Measurements from ENCODE around the gene CAD. TPM values are rescaled to one million over a fixed set of nuclear protein-coding genes. Genes with fewer than 3 reads are reported as not detected.
A peak's percentile ranks its signal among the peaks of the same experiment; 100 is the strongest.

Gene CAD
- total RNA-seq, 4 donors from 2014 or later, result 21.2 to 42.9 (median 36.7) TPM

GRCh38 chr2:27198627-27199026 lies 18.5 kb upstream of the CAD start:
- Histone ChIP-seq H3K4me3 (no peak overlapping the region), H3K4me1 (no peaks in the 10 kb centered on the region), H3K9me3 (no peaks in the 10 kb centered on the region), H3K36me3 (peaks cover 0 to 30% (median 0%) of the 10 kb centered on the region in 3 donors), H3K27ac (no peak overlapping the region), H3K27me3 (no peaks in the 10 kb centered on the region)
- DNase-seq, result no peak
- no peak for TF ChIP-seq CTCF (IDR thresholded peaks at IDR 0.05)
- no peak for TF ChIP-seq POLR2A (IDR thresholded peaks at IDR 0.05)

- no peaks in the 10 kb centered on the region for H3K4me1 ChIP-seq
- H3K36me3 ChIP-seq, result peaks cover 0 to 37% (median 0%) of the 10 kb centered on the region in 3 donors
- DNase-seq, result peak in 1 of 3 donors; percentile 32
- H3K4me3 ChIP-seq, result no peak overlapping the region
- H3K27ac ChIP-seq, result no peak overlapping the region
- H3K27me3 ChIP-seq, result no peaks in the 10 kb centered on the region
- H3K9me3 ChIP-seq, result no peaks in the 10 kb centered on the region
- TF ChIP-seq POLR2A (IDR thresholded peaks at IDR 0.05) (no peak), CTCF (IDR thresholded peaks at IDR 0.05) (no peak)
These were observed 17.9 kb upstream of the CAD start for GRCh38 chr2:27199241-27199640.

GRCh38 chr2:27201675-27202074 lies 15.5 kb upstream of the CAD start:
- peak in 1 of 3 donors; percentile 22 for DNase-seq
- TF ChIP-seq CTCF (IDR thresholded peaks at IDR 0.05) (no peak), POLR2A (IDR thresholded peaks at IDR 0.05) (no peak)
- no peaks in the 10 kb centered on the region for H3K4me1 ChIP-seq
- H3K4me3 ChIP-seq, result no peak overlapping the region
- no peaks in the 10 kb centered on the region for H3K27me3 ChIP-seq
- H3K27ac ChIP-seq, result no peak overlapping the region
- no peaks in the 10 kb centered on the region for H3K9me3 ChIP-seq
- peaks cover 0 to 59% (median 0%) of the 10 kb centered on the region in 3 donors for H3K36me3 ChIP-seq

GRCh38 chr2:27202854-27203253 lies 14.3 kb upstream of the CAD start:
- no peak overlapping the region for H3K4me3 ChIP-seq
- no peaks in the 10 kb centered on the region for H3K27me3 ChIP-seq
- DNase-seq, result no peak
- no peaks in the 10 kb centered on the region for H3K9me3 ChIP-seq
- no peak overlapping the region for H3K27ac ChIP-seq
- H3K4me1 ChIP-seq, result no peaks in the 10 kb centered on the region
- H3K36me3 ChIP-seq, result peaks cover 0 to 71% (median 0%) of the 10 kb centered on the region in 3 donors
- TF ChIP-seq CTCF (IDR thresholded peaks at IDR 0.05) (no peak), POLR2A (IDR thresholded peaks at IDR 0.05) (no peak)

- Histone ChIP-seq H3K36me3 (peaks cover 0 to 77% (median 0%) of the 10 kb centered on the region in 3 donors), H3K27me3 (no peaks in the 10 kb centered on the region), H3K9me3 (no peaks in the 10 kb centered on the region), H3K4me1 (no peaks in the 10 kb centered on the region), H3K27ac (no peak overlapping the region), H3K4me3 (no peak overlapping the region)
- DNase-seq, result no peak
- no peak for TF ChIP-seq CTCF (IDR thresholded peaks at IDR 0.05)
- TF ChIP-seq POLR2A (IDR thresholded peaks at IDR 0.05), result no peak
These were observed 13.4 kb upstream of the CAD start for GRCh38 chr2:27203741-27204140.

GRCh38 chr2:27204566-27204965 lies 12.6 kb upstream of the CAD start:
- peak in 1 of 3 donors; percentile 17 for DNase-seq
- no peak overlapping the region for H3K27ac ChIP-seq
- H3K36me3 ChIP-seq, result peaks cover 0 to 77% (median 0%) of the 10 kb centered on the region in 3 donors
- no peak overlapping the region for H3K4me3 ChIP-seq
- no peaks in the 10 kb centered on the region for H3K9me3 ChIP-seq
- no peaks in the 10 kb centered on the region for H3K4me1 ChIP-seq
- TF ChIP-seq POLR2A (IDR thresholded peaks at IDR 0.05) (no peak), CTCF (IDR thresholded peaks at IDR 0.05) (no peak)
- H3K27me3 ChIP-seq, result no peaks in the 10 kb centered on the region

Measured in Peyer's patch (tissue), 4 donors.